ENCODE measurements around the gene DNLZ.

- TF ChIP-seq POLR2A (IDR thresholded peaks at IDR 0.05; ENCODE audit: low read length) (no peak), GATA1 (IDR thresholded peaks at IDR 0.05; ENCODE audit: low read depth, low read length) (no peak)
Measured at GRCh38 chr9:136376457-136376856, 12.9 kb upstream of the DNLZ start.
